Measurements from ENCODE around the gene SCGB1D1.
"Not testable (repeated sequence)": the region's sequence is repeated elsewhere in the genome, so short reads cannot be mapped to it uniquely, and the experiment has no call there.

The SCGB1D1 gene

DNA sequence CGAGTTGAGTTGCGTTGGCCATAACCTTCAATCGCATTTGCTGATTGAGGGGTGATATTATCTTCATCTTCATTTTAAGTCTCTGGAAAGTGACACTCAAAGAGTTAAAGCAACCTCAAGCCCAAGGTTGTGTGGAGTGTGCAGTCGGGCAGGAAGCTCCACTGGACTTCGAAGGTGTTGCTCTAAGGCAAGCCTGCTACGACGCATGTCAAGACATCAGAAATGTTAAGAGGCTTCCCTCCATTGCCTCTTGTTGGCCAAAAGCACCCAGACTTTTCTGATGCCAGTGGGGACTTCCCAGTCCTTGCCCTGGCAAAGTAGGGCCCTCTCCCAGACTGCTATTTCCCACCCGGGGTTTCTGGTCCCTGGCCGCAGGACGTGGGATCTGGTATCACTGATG, 23.6 kb upstream of the SCGB1D1 start:
- no peak for DNase-seq (ENCODE audit: low read depth)

DNA sequence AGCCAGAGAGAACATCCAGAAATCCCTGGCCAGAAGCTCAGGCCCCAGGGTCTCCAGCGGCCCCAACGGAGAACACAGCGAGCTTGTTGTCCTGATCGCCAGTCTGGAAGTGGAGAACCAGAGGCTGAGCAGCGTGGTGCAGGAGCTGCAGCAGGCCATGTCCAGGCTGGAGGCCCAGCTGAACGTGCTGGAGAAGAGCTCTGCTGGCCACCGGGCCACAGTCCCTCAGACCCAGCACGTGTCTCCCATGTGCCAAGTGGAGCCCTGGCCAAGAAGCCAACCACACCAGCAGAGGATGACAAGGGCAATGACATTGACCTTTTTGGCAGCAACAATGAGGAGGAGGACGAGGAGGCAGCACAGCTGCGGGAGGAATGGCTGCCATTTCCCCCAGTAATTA, 20.6 kb upstream of the SCGB1D1 start:
- no peak for DNase-seq (ENCODE audit: low read depth)

DNA sequence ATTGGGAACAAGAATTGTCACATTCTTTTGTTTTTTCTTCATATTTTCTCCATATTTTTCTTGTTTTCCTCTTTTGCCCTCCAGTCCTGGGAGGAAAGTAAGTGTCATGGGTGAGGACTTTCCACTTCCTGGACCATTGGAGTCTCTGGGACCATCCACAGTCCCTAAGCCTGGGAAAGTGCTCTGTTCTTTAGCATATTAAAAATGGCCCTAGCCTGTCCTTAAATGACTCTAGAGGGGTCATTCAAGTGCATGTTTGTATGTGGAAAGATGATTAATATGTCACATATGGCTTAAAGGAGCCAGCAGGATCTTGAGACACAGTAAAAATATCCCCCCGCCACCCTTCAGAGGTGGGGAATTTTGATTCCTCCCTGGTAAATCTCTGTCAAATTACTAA, 20.1 kb upstream of the SCGB1D1 start:
- DNase-seq (ENCODE audit: low read depth) = no peak

DNA sequence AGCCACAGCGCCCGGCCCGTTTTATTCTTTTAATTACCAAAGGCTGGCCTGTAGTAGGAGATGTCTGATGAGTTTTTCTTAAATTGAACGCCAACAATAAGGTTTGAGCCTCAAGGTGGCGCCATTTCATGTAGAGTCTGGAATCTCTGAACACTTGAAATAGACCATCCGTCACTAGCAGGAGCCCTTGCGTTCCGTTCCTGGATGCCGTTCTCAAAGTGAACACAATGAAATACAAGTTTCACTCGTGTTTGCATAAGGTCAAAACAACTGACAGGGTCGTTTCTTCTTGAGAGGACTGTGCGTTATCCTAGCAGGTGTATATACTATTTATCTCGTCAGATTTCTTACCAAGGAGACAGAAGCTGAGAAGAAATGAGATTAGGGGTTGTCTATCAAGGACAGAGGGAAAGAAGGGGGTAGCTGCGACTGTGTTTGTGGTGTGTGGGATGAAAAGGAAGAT, 18.7 kb upstream of the SCGB1D1 start:
- peak; percentile 20 for DNase-seq (ENCODE audit: low read depth)

DNA sequence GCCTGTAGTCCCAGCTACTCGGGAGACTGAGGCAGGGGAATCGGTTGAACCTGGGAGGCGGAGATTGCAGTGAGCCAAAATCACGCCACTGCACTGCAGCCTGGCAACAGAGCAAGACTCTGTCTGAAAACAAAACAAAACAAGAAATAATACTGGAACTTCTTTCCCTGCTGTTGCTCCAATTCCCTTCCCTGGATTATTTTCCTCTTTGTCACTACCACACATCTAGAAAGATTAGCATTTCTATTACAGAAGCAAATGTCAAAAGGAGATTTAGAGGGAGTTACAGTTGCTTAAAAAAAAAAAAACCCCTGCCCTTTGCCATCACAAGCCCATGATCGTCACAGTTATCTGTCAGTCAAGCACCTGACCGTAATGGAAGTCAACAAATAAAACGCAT, 17.7 kb upstream of the SCGB1D1 start:
- no peak for DNase-seq (ENCODE audit: low read depth)

DNA sequence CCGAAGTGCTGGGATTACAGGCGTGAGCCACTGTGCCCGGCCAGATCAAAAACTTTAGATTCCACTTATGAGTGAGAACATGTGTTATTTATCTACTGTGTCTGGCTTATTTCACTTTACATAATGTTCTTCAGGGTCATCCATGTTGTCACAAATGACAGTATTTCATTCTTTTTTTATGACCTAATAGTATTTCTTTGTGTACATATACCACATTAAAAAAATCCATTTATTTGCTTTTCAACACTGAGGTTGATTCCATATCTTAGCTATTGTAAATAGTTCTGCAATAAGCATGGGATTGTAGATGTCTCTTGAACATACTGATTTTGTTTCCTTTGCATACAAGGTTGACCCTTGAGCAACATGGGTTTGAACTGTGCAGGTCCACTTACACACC, 13.2 kb upstream of the SCGB1D1 start:
- no peak for DNase-seq (ENCODE audit: low read depth)

GRCh38 chr11:62179995-62180394, 10.0 kb upstream of the SCGB1D1 start:
- no peak for DNase-seq (ENCODE audit: low read depth)

GRCh38 chr11:62181097-62181496, 8.9 kb upstream of the SCGB1D1 start:
- DNase-seq (ENCODE audit: low read depth) = no peak

- no peak for DNase-seq (ENCODE audit: low read depth)
These were observed 7.7 kb upstream of the SCGB1D1 start for GRCh38 chr11:62182147-62182891.

DNA sequence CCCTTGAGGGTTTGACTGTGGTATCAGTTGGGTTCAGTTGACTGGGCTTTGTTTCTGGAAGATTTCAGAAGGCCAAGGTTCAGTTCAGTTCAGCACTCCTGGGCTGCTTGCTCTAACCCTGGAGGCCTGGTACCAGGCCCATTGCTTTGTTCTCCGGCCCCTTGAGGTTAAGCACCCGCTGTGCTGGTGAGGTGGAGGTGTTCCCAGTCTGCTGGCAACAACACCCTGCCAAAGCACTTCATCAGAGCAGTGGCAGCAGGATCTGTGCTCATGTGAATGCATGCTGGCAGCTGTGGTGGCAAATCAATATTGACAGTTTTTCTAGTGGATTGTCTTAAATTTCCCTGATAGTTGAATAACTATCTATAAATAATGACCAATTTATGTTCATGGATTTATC, 3.8 kb upstream of the SCGB1D1 start:
- DNase-seq (ENCODE audit: low read depth) = no peak

- no peak for DNase-seq (ENCODE audit: low read depth)
These were observed 3.9 kb downstream of the SCGB1D1 start for GRCh38 chr11:62193952-62194351.

- not testable (repeated sequence) for DNase-seq (ENCODE audit: low read depth)
These were observed 5.0 kb downstream of the SCGB1D1 start for GRCh38 chr11:62195010-62195409.

GRCh38 chr11:62195945-62196344, 5.9 kb downstream of the SCGB1D1 start:
- DNase-seq (ENCODE audit: low read depth) = no peak

GRCh38 chr11:62197400-62197799, 7.4 kb downstream of the SCGB1D1 start:
- not testable (repeated sequence) for DNase-seq (ENCODE audit: low read depth)

GRCh38 chr11:62201376-62201775, 11.4 kb downstream of the SCGB1D1 start:
- DNase-seq (ENCODE audit: low read depth) = no peak

GRCh38 chr11:62202910-62203309, 12.9 kb downstream of the SCGB1D1 start:
- DNase-seq (ENCODE audit: low read depth) = no peak

DNA sequence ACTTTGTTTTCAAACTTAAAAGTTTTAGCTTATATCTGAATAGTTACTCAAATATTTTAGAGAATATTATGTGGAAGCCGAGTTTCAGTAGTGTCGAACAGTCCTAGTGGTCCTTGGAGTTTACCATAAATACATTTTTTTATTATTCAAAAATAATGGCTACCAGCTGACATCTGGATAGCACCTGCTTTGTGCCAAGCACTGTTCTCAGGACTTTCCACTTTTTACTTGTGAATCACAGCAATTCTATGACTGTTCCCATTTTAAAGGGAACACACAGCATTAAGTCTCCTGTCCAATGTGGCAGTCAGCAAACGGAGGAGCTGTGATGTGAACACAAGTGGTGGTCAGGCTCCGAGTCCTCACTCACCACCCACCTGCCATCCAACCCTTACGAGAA, 14.4 kb downstream of the SCGB1D1 start:
- DNase-seq (ENCODE audit: low read depth) = no peak

DNA sequence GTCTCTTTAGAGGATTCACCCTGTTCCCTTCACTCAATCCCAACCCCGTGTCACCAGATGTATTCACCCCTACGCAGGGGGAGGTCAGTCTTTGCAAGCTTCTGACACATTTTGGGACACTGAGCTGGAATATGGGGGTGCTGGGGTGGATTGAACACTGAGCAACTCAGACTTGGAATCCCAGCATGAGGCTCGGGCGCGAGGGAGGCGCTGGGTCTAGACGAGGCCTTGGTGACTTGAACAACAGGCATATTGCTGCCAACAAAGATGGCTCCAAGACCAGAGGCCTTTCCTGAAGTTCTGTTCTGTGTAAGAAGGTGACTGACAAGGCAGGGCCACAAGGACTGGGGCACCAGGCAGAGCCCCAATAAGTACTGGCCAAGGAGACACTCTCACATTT, 15.4 kb downstream of the SCGB1D1 start:
- DNase-seq (ENCODE audit: low read depth) = no peak

DNA sequence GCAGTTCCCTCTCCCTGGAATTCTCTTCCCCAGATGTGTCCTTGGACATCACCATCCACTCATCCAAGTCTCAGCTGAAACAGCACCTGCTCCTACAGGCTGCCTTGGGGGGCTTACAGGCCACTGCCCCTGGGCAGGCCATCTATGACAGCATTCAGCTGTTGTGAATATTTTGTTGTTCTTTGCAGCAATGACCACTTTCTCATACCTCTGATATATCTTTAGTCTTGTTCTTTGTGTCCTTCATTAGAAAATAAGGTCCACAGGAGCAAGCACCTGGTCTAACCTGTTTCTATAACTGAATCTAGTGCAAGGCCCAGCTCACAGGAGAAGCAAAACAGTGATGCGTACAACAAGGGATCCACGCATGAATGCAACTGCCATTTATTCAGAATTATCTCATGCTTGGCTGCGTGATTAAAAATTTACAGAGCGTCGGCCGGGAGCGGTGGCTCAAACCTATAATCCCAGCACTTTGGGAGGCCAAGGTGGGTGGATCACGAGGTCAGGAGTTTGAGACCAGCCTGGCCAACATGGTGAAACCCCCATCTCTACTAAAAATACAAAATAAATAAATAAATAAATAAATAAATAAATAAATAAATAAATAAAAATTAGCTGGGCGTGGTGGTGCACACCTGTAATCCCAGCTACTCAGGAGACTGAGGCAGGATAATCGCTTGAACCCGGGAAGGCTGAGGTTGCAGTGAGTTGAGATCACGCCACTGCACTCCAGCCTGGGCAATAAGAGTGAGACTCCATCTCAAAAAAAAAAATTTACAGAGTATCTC, 16.5 kb downstream of the SCGB1D1 start:
- DNase-seq (ENCODE audit: low read depth) = not testable (repeated sequence)

- no peak for DNase-seq (ENCODE audit: low read depth)
These were observed 18.7 kb downstream of the SCGB1D1 start for GRCh38 chr11:62208785-62209144.

GRCh38 chr11:62217191-62217748, 27.3 kb downstream of the SCGB1D1 start:
- DNase-seq (ENCODE audit: low read depth) = no peak

- DNase-seq (ENCODE audit: low read depth) = no peak
These were observed 31.5 kb downstream of the SCGB1D1 start for GRCh38 chr11:62221498-62221897.

DNA sequence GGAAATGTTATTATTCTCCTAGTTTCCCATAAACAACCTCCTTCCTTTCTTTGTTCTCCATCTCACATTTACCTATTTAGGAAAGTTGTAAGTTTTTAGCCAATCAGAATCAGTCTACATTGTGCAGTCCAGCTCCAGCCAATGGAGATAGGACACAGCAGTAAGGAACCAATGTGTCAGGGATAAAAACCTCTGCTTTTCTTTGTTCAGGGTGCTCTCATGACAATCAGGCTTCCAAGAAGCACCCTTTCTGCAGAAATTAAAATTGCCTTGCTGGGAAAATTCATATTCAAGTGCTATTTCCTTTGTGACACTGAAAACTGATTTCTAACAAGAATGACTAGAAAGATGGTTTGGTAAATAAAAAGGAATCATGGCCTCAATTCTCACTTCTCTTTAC, 33.1 kb downstream of the SCGB1D1 start:
- DNase-seq (ENCODE audit: low read depth) = no peak
